ENCODE data around the gene GALC. TPM values are rescaled to one million over a fixed set of nuclear protein-coding genes. Genes with fewer than 3 reads are reported as not detected.

Gene GALC
- total and polyA plus RNA-seq, 2 donors (not counting 3 experiments of a cell fraction or from before 2014, with no cell fraction given): 12.4 to 14.2 TPM

GRCh38 chr14:87961246-87961645, 31.7 kb downstream of the GALC start:
- Histone ChIP-seq H3K4me2 (ENCODE audit: insufficient read depth, low read length) (no peak overlapping the region), H3K27ac (ENCODE audit: insufficient read depth, low read depth, low read length) (no peak overlapping the region), H2AFZ (ENCODE audit: low read depth, low read length) (no peak overlapping the region), H3K9me1 (replicated peaks; ENCODE audit: control insufficient read depth, extremely low read depth, insufficient read depth, low read length) (no peaks in the 10 kb centered on the region), H3K9ac (replicated peaks; ENCODE audit: extremely low read depth, insufficient read depth, low read length) (no peak overlapping the region), H4K20me1 (replicated peaks; ENCODE audit: control insufficient read depth, extremely low read depth, insufficient read depth, low read length) (no peaks in the 10 kb centered on the region), H3K79me2 (ENCODE audit: control insufficient read depth, insufficient read depth, low read length) (no peaks in the 10 kb centered on the region), H3K36me3 (ENCODE audit: control insufficient read depth in 2 of 2, extremely low read depth in 1 of 2, insufficient read depth in 2 of 2, low read length in 2 of 2) (no peaks in the 10 kb centered on the region), H3K4me1 (ENCODE audit: control insufficient read depth, extremely low read depth, insufficient read depth, low read length) (no peaks in the 10 kb centered on the region), H3K27me3 (ENCODE audit: control insufficient read depth in 2 of 2, insufficient read depth in 2 of 2, low read length in 2 of 2) (no peaks in the 10 kb centered on the region), H3K9me3 (replicated peaks; ENCODE audit: control insufficient read depth, insufficient read depth, low read length) (no peaks in the 10 kb centered on the region), H3K4me3 (replicated peaks in 1 of 3; ENCODE audit: insufficient read depth in 1 of 3, low read depth in 1 of 3, low read length in 3 of 3) (no peak overlapping the region)
- TF ChIP-seq EZH2 (IDR thresholded peaks at IDR 0.05; ENCODE audit: borderline replicate concordance, low read depth, low read length, severe bottlenecking): no peak
- no peak for TF ChIP-seq MYC (IDR thresholded peaks at IDR 0.05; ENCODE audit: low read depth, low read length)
- no peak for TF ChIP-seq POLR2AphosphoS5 (IDR thresholded peaks at IDR 0.05; ENCODE audit: insufficient read depth, low read depth, low read length)
- TF ChIP-seq CTCF (IDR thresholded peaks at IDR 0.05; ENCODE audit: extremely low read depth in 1 of 2, insufficient read depth in 1 of 2, low read depth in 1 of 2, low read length in 2 of 2): no peak
- TF ChIP-seq MAX (IDR thresholded peaks at IDR 0.05; ENCODE audit: insufficient read depth, insufficient read length): no peak
- no peak for TF ChIP-seq GATA2 (IDR thresholded peaks at IDR 0.05; ENCODE audit: insufficient read depth, insufficient read length, low read depth, low read length)
- TF ChIP-seq FOS (IDR thresholded peaks at IDR 0.05; ENCODE audit: borderline replicate concordance, insufficient read depth, low read length): no peak
- no peak for TF ChIP-seq JUN (IDR thresholded peaks at IDR 0.05; ENCODE audit: borderline replicate concordance, insufficient read depth, insufficient read length, low read depth)
- TF ChIP-seq POLR2A (IDR thresholded peaks at IDR 0.05; ENCODE audit: low read depth, low read length): no peak
- POLR2A ChIA-PET: no interaction called here
- BruUV-seq (replicated peaks): no TSS peak
- dilution Hi-C loops (cut with MboI; ENCODE audit: extremely low pct_ligation_motif_present, low sequenced_read_pairs) (no loop called here), intact Hi-C loops (cut with micrococcal nuclease) (no loop called here)
- CTCF ChIA-PET: no interaction called here
- FAIRE-seq: no peak
- no peak for DNase-seq (ENCODE audit: low read depth, low spot score)

All from endothelial cell of umbilical vein (primary cell).